Measurements from ENCODE around the gene TMEM182.
A peak's percentile ranks its signal among the peaks of the same experiment; 100 is the strongest.

Gene TMEM182

GRCh38 chr2:102803897-102804217 lies 42.0 kb downstream of the TMEM182 start (continued):
- no peak for TF ChIP-seq ZNF521 (tag by site-specific recombination; IDR thresholded peaks at IDR 0.05)

GRCh38 chr2:102806250-102806837 lies 44.5 kb downstream of the TMEM182 start:
- no peaks in the 10 kb centered on the region for H3K4me1 ChIP-seq (ENCODE audit: control insufficient read depth, insufficient read depth, low read length)
- peaks cover 0 to 3% of the 10 kb centered on the region in 2 experiments; a peak in 1 of 3 replicates for H3K36me3 ChIP-seq (ENCODE audit: control insufficient read depth in 2 of 2, insufficient read depth in 1 of 2, low read length in 2 of 2)
- H3K4me3 ChIP-seq (ENCODE audit: low read depth, low read length), result no peak overlapping the region
- TF ChIP-seq CTCF (tag by site-specific recombination; IDR thresholded peaks at IDR 0.05) (peak; percentile 61; the same call in 1 of the 2 replicates), GLIS1 (tag by site-specific recombination; IDR thresholded peaks at IDR 0.05) (no peak), ZNF433 (tag by site-specific recombination; IDR thresholded peaks at IDR 0.05; ENCODE audit: low read depth) (no peak), YY1 (tag by site-specific recombination; IDR thresholded peaks at IDR 0.05) (no peak), OVOL3 (tag by site-specific recombination; IDR thresholded peaks at IDR 0.05) (no peak), ZNF626 (tag by site-specific recombination; IDR thresholded peaks at IDR 0.05) (no peak), ZNF558 (tag by site-specific recombination; IDR thresholded peaks at IDR 0.05) (no peak), ZNF654 (tag by site-specific recombination; IDR thresholded peaks at IDR 0.05; ENCODE audit: low read depth) (peak; percentile 61), ZNF660 (tag by site-specific recombination; IDR thresholded peaks at IDR 0.05) (0 out of 2 replicates have a peak, but pooled peaks have one; percentile 24), ZNF501 (tag by site-specific recombination; IDR thresholded peaks at IDR 0.05) (no peak)
- CTCF ChIA-PET, result interaction anchor here (0.6 to 4.4 kb wide), 28 partner anchors 8 to 1791 kb away, joined by 3 to 49 read pairs (median 4); partner anchors contain the start of gene TMEM182
- no peak overlapping the region for H3K27ac ChIP-seq (ENCODE audit: extremely low read depth, low read depth, low read length)
- POLR2A ChIA-PET, result no interaction called here
- H3K9me3 ChIP-seq (ENCODE audit: control insufficient read depth, insufficient read depth, low read depth, low read length), result no peaks in the 10 kb centered on the region

GRCh38 chr2:102809291-102810189 lies 47.7 kb downstream of the TMEM182 start:
- ChIA-PET POLR2A (no interaction called here), CTCF (interaction anchor here (1.2 to 2.5 kb wide), 2 partner anchors 55 to 56 kb away, joined by 3 to 8 read pairs; no protein-coding TSS in a partner anchor)
- no peaks in the 10 kb centered on the region for H3K36me3 ChIP-seq (ENCODE audit: control insufficient read depth in 2 of 2, insufficient read depth in 1 of 2, low read length in 2 of 2)
- H3K9me3 ChIP-seq (ENCODE audit: control insufficient read depth, insufficient read depth, low read depth, low read length), result no peaks in the 10 kb centered on the region
- TF ChIP-seq ZNF423 (tag by site-specific recombination; IDR thresholded peaks at IDR 0.05) (no peak), ZNF184 (tag by site-specific recombination; IDR thresholded peaks at IDR 0.05) (no peak), ZNF501 (tag by site-specific recombination; IDR thresholded peaks at IDR 0.05) (no peak), ZNF19 (tag by site-specific recombination; IDR thresholded peaks at IDR 0.05; ENCODE audit: low read depth) (no peak), ZFP41 (tag by site-specific recombination; IDR thresholded peaks at IDR 0.05; ENCODE audit: borderline replicate concordance) (no peak), ZNF416 (tag by site-specific recombination; IDR thresholded peaks at IDR 0.05) (no peak), ZNF112 (tag by site-specific recombination; IDR thresholded peaks at IDR 0.05) (no peak), ZBTB49 (tag by site-specific recombination; IDR thresholded peaks at IDR 0.05; ENCODE audit: low read depth) (no peak)
- H3K4me1 ChIP-seq (ENCODE audit: control insufficient read depth, insufficient read depth, low read length), result no peaks in the 10 kb centered on the region
- H3K27ac ChIP-seq (ENCODE audit: extremely low read depth, low read depth, low read length), result no peak overlapping the region
- no peak overlapping the region for H3K4me3 ChIP-seq (ENCODE audit: low read depth, low read length)

Data from HEK293 (cell line).